Endothelial cell of umbilical vein (primary cell): ENCODE measurements around the gene SERPINB7.

Source experiments
- EZH2 ChIP-seq: IDR thresholded peaks from 2 replicates; pipeline ENCODE4 v1.6.1; 2012; ENCODE audit warnings: borderline replicate concordance, low read depth, mild to moderate bottlenecking, moderate library complexity, low read length, inconsistent platforms; ENCODE audit not compliant: severe bottlenecking
- FOS ChIP-seq: IDR thresholded peaks from 2 replicates; pipeline ENCODE4 v1.6.1; 2011; ENCODE audit warnings: mild to moderate bottlenecking, low read length, moderate library complexity, borderline replicate concordance; ENCODE audit not compliant: insufficient read depth
- POLR2A ChIP-seq: IDR thresholded peaks from 2 replicates; pipeline ENCODE4 v1.6.1; 2012; ENCODE audit warnings: low read depth, mild to moderate bottlenecking, control low read depth, low read length
- POLR2AphosphoS5 ChIP-seq: IDR thresholded peaks from 2 replicates; pipeline ENCODE4 v1.6.1; 2012; ENCODE audit warnings: low read depth, mild to moderate bottlenecking, control low read depth, low read length, moderate library complexity; ENCODE audit not compliant: insufficient read depth
- TF ChIP-seq, protein P1 (sequence below), 2 donors: IDR thresholded peaks; 1 replicate in 1 of 2; 2 replicates in 1 of 2; pipeline ENCODE4 v1.5.1; 2011; ENCODE audit warnings: low read length in 2 of 2, mild to moderate bottlenecking in 2 of 2, moderate library complexity in 2 of 2, control low read depth in 1 of 2, inconsistent platforms in 1 of 2, low read depth in 1 of 2; ENCODE audit not compliant: insufficient read depth in 1 of 2; ENCODE audit errors: extremely low read depth in 1 of 2

DNA sequence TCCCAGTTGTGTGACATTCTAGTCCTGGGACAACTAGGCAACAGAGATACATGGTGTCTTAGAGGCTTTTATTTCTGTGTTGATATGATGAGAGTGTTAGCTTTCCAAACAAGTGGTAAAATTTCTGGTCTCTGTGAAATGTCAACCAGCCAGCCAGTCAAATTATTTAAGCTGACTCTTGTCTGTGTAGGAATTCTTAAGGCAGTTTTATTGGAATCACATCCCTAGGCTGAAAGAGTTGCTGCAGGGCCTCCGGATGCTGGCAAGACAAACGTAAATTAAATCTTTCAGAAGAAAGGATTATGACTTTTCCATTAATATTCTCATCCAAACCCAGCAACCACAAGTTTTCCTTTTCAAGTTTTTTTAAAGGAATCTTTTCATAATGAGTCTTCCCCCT is 44.6 kb downstream of the SERPINB7 start:
- TF ChIP-seq, protein P1, sequence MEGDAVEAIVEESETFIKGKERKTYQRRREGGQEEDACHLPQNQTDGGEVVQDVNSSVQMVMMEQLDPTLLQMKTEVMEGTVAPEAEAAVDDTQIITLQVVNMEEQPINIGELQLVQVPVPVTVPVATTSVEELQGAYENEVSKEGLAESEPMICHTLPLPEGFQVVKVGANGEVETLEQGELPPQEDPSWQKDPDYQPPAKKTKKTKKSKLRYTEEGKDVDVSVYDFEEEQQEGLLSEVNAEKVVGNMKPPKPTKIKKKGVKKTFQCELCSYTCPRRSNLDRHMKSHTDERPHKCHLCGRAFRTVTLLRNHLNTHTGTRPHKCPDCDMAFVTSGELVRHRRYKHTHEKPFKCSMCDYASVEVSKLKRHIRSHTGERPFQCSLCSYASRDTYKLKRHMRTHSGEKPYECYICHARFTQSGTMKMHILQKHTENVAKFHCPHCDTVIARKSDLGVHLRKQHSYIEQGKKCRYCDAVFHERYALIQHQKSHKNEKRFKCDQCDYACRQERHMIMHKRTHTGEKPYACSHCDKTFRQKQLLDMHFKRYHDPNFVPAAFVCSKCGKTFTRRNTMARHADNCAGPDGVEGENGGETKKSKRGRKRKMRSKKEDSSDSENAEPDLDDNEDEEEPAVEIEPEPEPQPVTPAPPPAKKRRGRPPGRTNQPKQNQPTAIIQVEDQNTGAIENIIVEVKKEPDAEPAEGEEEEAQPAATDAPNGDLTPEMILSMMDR (IDR thresholded peaks at IDR 0.05; ENCODE audit: extremely low read depth in 1 of 2, insufficient read depth in 1 of 2, low read depth in 1 of 2, low read length in 2 of 2) = no peak
- no peak for TF ChIP-seq EZH2
- TF ChIP-seq POLR2A = no peak
- TF ChIP-seq FOS = no peak
- no peak for TF ChIP-seq POLR2AphosphoS5
